ENCODE results near the gene TLK2.

DNA sequence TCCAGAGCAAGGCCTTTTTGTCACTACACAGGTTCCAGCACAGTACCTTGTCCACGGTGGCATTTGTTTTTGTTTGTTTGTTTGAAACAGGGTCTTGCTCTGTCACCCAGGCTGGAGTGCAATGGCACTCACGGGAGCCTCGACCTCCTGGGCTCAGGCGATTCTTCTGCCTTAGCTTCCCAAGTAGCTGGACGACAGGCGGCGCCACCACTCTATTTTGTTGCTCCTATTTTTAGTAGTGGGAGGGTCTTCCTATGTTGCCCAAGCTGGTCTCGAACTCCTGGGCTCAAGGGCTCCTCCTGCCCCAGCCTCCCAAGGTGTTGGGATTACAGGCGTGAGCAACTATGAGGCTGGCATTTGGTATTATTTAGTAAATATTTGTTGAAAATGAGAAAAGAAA is 159.2 kb downstream of the TLK2 start:
- TF ChIP-seq CTCF (IDR thresholded peaks at IDR 0.05): no peak
- TF ChIP-seq POLR2A (IDR thresholded peaks at IDR 0.05): no peak
- TF ChIP-seq POLR2AphosphoS5 (IDR thresholded peaks at IDR 0.05): no peak
